Measurements from ENCODE around the gene CARD10.
"Not testable (repeated sequence)": the region's sequence is repeated elsewhere in the genome, so short reads cannot be mapped to it uniquely, and the experiment has no call there.

The CARD10 gene

GRCh38 chr22:37471727-37472417 is 47.3 kb downstream of the CARD10 start:
- no peaks in the 10 kb centered on the region for H3K9me3 ChIP-seq (ENCODE audit: control insufficient read depth, insufficient read depth, low read depth, low read length)
- no peak overlapping the region for H3K27ac ChIP-seq (ENCODE audit: low read depth, low read length)
- H3K4me1 ChIP-seq (ENCODE audit: control insufficient read depth, insufficient read depth, low read length), result no peaks in the 10 kb centered on the region
- no peaks in the 10 kb centered on the region for H3K27me3 ChIP-seq (ENCODE audit: control insufficient read depth, insufficient read depth, low read length)
- H3K9ac ChIP-seq (ENCODE audit: low read length), result no peak overlapping the region
- H3K36me3 ChIP-seq (ENCODE audit: control insufficient read depth, insufficient read depth, low read length), result no peaks in the 10 kb centered on the region
- H3K4me3 ChIP-seq (ENCODE audit: low read depth, low read length), result no peak overlapping the region

GRCh38 chr22:37470087-37470445 is 49.1 kb downstream of the CARD10 start:
- no peak overlapping the region for H3K9ac ChIP-seq (ENCODE audit: low read length)
- H3K27me3 ChIP-seq (ENCODE audit: control insufficient read depth, insufficient read depth, low read length), result no peaks in the 10 kb centered on the region
- H3K36me3 ChIP-seq (ENCODE audit: control insufficient read depth, insufficient read depth, low read length), result no peaks in the 10 kb centered on the region
- H3K4me1 ChIP-seq (ENCODE audit: control insufficient read depth, insufficient read depth, low read length), result no peaks in the 10 kb centered on the region
- no peak overlapping the region for H3K27ac ChIP-seq (ENCODE audit: low read depth, low read length)
- H3K4me3 ChIP-seq (ENCODE audit: low read depth, low read length), result no peak overlapping the region
- no peaks in the 10 kb centered on the region for H3K9me3 ChIP-seq (ENCODE audit: control insufficient read depth, insufficient read depth, low read depth, low read length)

- no peaks in the 10 kb centered on the region for H3K27me3 ChIP-seq (ENCODE audit: control insufficient read depth, insufficient read depth, low read length)
- no peak overlapping the region for H3K9ac ChIP-seq (ENCODE audit: low read length)
- H3K27ac ChIP-seq (ENCODE audit: low read depth, low read length), result no peak overlapping the region
- H3K4me1 ChIP-seq (ENCODE audit: control insufficient read depth, insufficient read depth, low read length), result no peaks in the 10 kb centered on the region
- H3K4me3 ChIP-seq (ENCODE audit: low read depth, low read length), result no peak overlapping the region
- H3K9me3 ChIP-seq (ENCODE audit: control insufficient read depth, insufficient read depth, low read depth, low read length), result no peaks in the 10 kb centered on the region
- no peaks in the 10 kb centered on the region for H3K36me3 ChIP-seq (ENCODE audit: control insufficient read depth, insufficient read depth, low read length)
Observed at GRCh38 chr22:37469416-37470086, 49.7 kb downstream of the CARD10 start.

GRCh38 chr22:37468201-37468695 is 51.0 kb downstream of the CARD10 start:
- H3K27ac ChIP-seq (ENCODE audit: low read depth, low read length); H3K9me3 ChIP-seq (ENCODE audit: control insufficient read depth, insufficient read depth, low read depth, low read length); H3K36me3 ChIP-seq (ENCODE audit: control insufficient read depth, insufficient read depth, low read length); H3K4me1 ChIP-seq (ENCODE audit: control insufficient read depth, insufficient read depth, low read length); H3K9ac ChIP-seq (ENCODE audit: low read length); H3K4me3 ChIP-seq (ENCODE audit: low read depth, low read length); H3K27me3 ChIP-seq (ENCODE audit: control insufficient read depth, insufficient read depth, low read length): not testable (repeated sequence)

DNA sequence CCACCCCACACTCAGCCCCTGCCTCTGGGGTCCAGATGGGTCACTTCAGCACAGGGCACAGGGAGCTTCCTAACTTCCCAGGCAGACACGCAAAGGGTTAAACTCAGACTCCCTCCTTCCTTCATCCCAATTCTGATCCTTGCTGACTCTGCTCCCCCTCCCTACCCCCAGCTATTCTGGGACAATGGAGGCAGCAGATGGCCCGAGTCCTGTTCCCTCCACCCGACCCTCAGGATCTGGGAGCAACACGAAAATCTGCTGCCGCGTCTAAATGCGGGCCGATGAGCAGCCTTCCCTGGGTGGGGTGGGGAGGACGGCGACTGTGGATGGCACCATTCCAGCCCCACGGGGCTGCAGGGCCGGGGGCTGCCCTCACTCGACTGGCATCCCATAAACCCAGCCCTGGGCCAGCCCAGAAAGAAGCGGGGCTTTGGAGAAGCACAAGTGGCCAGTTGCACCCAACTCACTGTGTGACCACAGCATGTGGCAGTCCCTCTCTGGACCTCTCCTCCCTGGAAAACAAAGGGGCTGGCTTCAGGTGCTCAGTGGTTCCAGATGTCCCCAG is 51.7 kb downstream of the CARD10 start:
- Histone ChIP-seq H3K9ac (ENCODE audit: low read length) (no peak overlapping the region), H3K27me3 (ENCODE audit: control insufficient read depth, insufficient read depth, low read length) (no peaks in the 10 kb centered on the region), H3K36me3 (ENCODE audit: control insufficient read depth, insufficient read depth, low read length) (no peaks in the 10 kb centered on the region), H3K4me1 (ENCODE audit: control insufficient read depth, insufficient read depth, low read length) (no peaks in the 10 kb centered on the region), H3K27ac (ENCODE audit: low read depth, low read length) (no peak overlapping the region), H3K4me3 (ENCODE audit: low read depth, low read length) (no peak overlapping the region), H3K9me3 (ENCODE audit: control insufficient read depth, insufficient read depth, low read depth, low read length) (no peaks in the 10 kb centered on the region)

DNA sequence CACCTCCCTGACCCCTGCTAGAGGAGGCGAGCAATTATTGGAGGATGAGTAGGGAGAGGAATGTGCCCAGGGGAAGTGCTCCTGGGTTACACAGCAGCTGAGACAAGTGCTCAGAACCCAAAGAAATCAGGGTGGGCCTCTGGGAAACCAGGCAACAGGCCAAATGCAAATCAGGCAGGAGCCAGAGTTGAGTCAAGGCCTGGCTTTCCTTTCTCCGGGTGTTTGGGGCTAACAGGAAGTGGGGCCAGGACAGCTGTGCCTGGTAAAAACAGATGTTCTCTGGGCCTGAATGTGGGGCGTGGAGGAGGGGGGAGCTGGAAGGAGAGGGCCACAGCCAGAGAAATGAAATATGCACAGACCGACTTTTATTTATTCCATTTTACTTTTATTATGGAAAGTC is 55.0 kb downstream of the CARD10 start:
- Histone ChIP-seq H3K4me1 (ENCODE audit: control insufficient read depth, insufficient read depth, low read length) (no peaks in the 10 kb centered on the region), H3K9ac (ENCODE audit: low read length) (no peak overlapping the region), H3K27me3 (ENCODE audit: control insufficient read depth, insufficient read depth, low read length) (no peaks in the 10 kb centered on the region), H3K36me3 (ENCODE audit: control insufficient read depth, insufficient read depth, low read length) (no peaks in the 10 kb centered on the region), H3K4me3 (ENCODE audit: low read depth, low read length) (no peak overlapping the region), H3K9me3 (ENCODE audit: control insufficient read depth, insufficient read depth, low read depth, low read length) (no peaks in the 10 kb centered on the region), H3K27ac (ENCODE audit: low read depth, low read length) (no peak overlapping the region)

DNA sequence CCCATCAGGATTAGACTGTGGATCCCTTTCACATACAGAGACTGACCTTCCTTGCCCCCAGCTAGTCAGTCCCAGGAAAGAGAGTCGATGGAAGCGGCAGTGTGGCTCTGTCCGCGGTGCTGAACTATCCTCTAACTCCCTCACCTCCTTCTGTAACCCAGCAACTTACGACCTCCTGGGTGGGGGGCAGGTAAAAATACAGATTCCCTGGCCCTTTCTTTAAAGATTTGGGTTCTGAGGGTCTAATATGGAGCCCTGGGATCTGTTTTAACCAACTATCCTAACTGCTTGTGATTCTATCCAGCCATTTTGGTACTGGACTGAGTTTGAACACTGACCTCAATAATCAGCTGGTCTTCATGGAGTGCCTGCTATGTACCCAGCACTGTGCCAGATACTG is 56.2 kb downstream of the CARD10 start:
- Histone ChIP-seq H3K9ac (ENCODE audit: low read length) (no peak overlapping the region), H3K27ac (ENCODE audit: low read depth, low read length) (no peak overlapping the region), H3K36me3 (ENCODE audit: control insufficient read depth, insufficient read depth, low read length) (no peaks in the 10 kb centered on the region), H3K27me3 (ENCODE audit: control insufficient read depth, insufficient read depth, low read length) (no peaks in the 10 kb centered on the region), H3K4me3 (ENCODE audit: low read depth, low read length) (no peak overlapping the region), H3K9me3 (ENCODE audit: control insufficient read depth, insufficient read depth, low read depth, low read length) (no peaks in the 10 kb centered on the region), H3K4me1 (ENCODE audit: control insufficient read depth, insufficient read depth, low read length) (no peaks in the 10 kb centered on the region)

DNA sequence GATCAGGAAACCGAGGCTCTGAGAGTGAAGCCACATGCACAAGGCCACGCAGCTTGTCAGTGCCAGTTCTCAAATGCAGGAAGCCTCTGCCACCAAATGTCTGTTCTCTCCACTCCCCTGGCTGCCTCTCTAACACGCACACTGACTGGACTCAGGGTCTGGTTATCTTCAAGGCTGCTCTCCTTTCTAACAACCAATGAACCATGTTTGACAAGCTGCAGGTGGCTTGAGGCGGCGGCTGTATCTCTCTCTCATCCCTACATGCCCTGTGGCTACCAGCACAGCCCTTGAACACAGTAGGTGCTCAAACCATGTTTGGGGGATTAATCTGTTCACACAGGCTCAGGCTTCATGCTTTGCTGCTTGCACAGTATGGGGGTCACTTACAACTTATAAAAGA is 56.8 kb downstream of the CARD10 start:
- no peaks in the 10 kb centered on the region for H3K27me3 ChIP-seq (ENCODE audit: control insufficient read depth, insufficient read depth, low read length)
- H3K9me3 ChIP-seq (ENCODE audit: control insufficient read depth, insufficient read depth, low read depth, low read length), result no peaks in the 10 kb centered on the region
- no peak overlapping the region for H3K27ac ChIP-seq (ENCODE audit: low read depth, low read length)
- H3K36me3 ChIP-seq (ENCODE audit: control insufficient read depth, insufficient read depth, low read length), result no peaks in the 10 kb centered on the region
- H3K9ac ChIP-seq (ENCODE audit: low read length), result no peak overlapping the region
- no peak overlapping the region for H3K4me3 ChIP-seq (ENCODE audit: low read depth, low read length)
- H3K4me1 ChIP-seq (ENCODE audit: control insufficient read depth, insufficient read depth, low read length), result no peaks in the 10 kb centered on the region

- Histone ChIP-seq H3K4me3 (ENCODE audit: low read depth, low read length) (no peak overlapping the region), H3K36me3 (ENCODE audit: control insufficient read depth, insufficient read depth, low read length) (no peaks in the 10 kb centered on the region), H3K27me3 (ENCODE audit: control insufficient read depth, insufficient read depth, low read length) (no peaks in the 10 kb centered on the region), H3K9ac (ENCODE audit: low read length) (no peak overlapping the region), H3K4me1 (ENCODE audit: control insufficient read depth, insufficient read depth, low read length) (no peaks in the 10 kb centered on the region), H3K9me3 (ENCODE audit: control insufficient read depth, insufficient read depth, low read depth, low read length) (no peaks in the 10 kb centered on the region), H3K27ac (ENCODE audit: low read depth, low read length) (no peak overlapping the region)
Observed at GRCh38 chr22:37461961-37462360, 57.3 kb downstream of the CARD10 start.

DNA sequence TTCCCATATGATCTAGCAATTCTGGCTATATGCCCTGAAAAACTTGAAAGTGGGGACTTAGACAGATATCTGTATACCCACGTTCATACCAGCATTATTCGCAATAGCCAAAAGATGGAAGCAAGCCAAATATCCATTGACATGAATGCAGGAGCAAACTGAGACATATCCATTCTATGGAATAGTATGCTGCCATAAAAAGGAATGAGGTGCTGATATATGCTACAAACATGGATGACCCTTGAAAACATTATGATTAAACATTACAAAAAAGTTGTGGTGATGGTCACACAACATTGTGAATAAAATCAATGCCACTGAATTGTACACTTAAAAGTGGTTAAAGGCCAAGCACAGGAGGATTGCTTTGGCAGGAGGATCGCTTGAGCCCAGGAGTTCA is 58.5 kb downstream of the CARD10 start:
- Histone ChIP-seq H3K27me3 (ENCODE audit: control insufficient read depth, insufficient read depth, low read length) (no peaks in the 10 kb centered on the region), H3K27ac (ENCODE audit: low read depth, low read length) (no peak overlapping the region), H3K4me1 (ENCODE audit: control insufficient read depth, insufficient read depth, low read length) (peaks cover 5% of the 10 kb centered on the region; the same call in 1 of the 2 replicates), H3K4me3 (ENCODE audit: low read depth, low read length) (no peak overlapping the region), H3K36me3 (ENCODE audit: control insufficient read depth, insufficient read depth, low read length) (no peaks in the 10 kb centered on the region), H3K9me3 (ENCODE audit: control insufficient read depth, insufficient read depth, low read depth, low read length) (no peaks in the 10 kb centered on the region), H3K9ac (ENCODE audit: low read length) (no peak overlapping the region)

DNA sequence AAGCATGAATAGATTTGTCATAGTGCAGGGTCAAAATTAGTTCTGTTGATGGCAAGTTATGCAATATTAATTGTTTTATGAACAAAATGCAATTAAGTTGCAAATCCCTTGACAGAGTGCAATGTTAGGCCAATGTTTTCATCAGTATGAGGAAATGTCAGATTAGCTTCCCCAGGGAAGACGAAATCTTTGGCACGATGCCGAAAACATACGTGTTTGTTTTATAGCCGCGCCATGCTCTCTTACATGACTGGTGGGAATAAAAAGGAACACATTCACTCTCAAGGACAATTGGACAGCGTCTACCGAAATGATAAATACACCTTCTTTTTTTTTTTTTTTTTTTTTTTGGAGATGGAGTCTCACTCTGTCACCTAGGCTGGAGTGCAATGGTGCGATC is 60.0 kb downstream of the CARD10 start:
- Histone ChIP-seq H3K9me3 (ENCODE audit: control insufficient read depth, insufficient read depth, low read depth, low read length) (no peaks in the 10 kb centered on the region), H3K27ac (ENCODE audit: low read depth, low read length) (no peak overlapping the region), H3K36me3 (ENCODE audit: control insufficient read depth, insufficient read depth, low read length) (no peaks in the 10 kb centered on the region), H3K4me3 (ENCODE audit: low read depth, low read length) (no peak overlapping the region), H3K27me3 (ENCODE audit: control insufficient read depth, insufficient read depth, low read length) (no peaks in the 10 kb centered on the region), H3K9ac (ENCODE audit: low read length) (no peak overlapping the region), H3K4me1 (ENCODE audit: control insufficient read depth, insufficient read depth, low read length) (peaks cover 16% of the 10 kb centered on the region; the same call in 1 of the 2 replicates)

Data from HUES6 (cell line).